Lung (tissue), 12 donors: Measurements from ENCODE around the gene PRKCB. TPM values are rescaled to one million over a fixed set of nuclear protein-coding genes. Genes with fewer than 3 reads are reported as not detected.

Source experiments
- ATAC-seq: fragments of 200-7000 bp; cut with Tn5 transposase; one replicate; pipeline ENCODE4 v1.9.1; 2020; ENCODE audit warnings: moderate number of reproducible peaks; ENCODE audit not compliant: insufficient read depth, low FRiP score
- DNase-seq, 3 donors: peaks; one replicate each; pipeline ENCODE4 v3.0.0-alpha.2; 2013 to 2017
- H3K27ac ChIP-seq, 2 donors: one replicate each; pipeline ENCODE4 v1.5.1; 2013; ENCODE audit warnings: mild to moderate bottlenecking in 2 of 2, moderate library complexity in 2 of 2, control low read depth in 1 of 2, inconsistent platforms in 1 of 2, low read depth in 1 of 2, low read length in 1 of 2
- H3K27me3 ChIP-seq, 3 donors: one replicate each; pipeline ENCODE4 v1.5.1; 2013; ENCODE audit warnings: low read length in 2 of 3; ENCODE audit not compliant: control insufficient read depth in 3 of 3, insufficient read depth in 3 of 3
- H3K36me3 ChIP-seq, 4 donors: one replicate each; pipeline ENCODE4 v1.5.1; 2013; ENCODE audit warnings: low read length in 4 of 4, mild to moderate bottlenecking in 1 of 4, moderate library complexity in 1 of 4; ENCODE audit not compliant: control insufficient read depth in 4 of 4, insufficient read depth in 4 of 4
- H3K4me1 ChIP-seq, 5 donors: one replicate each; pipeline ENCODE4 v1.5.1; 2013; ENCODE audit warnings: low read length in 5 of 5, mild to moderate bottlenecking in 2 of 5, moderate library complexity in 1 of 5; ENCODE audit not compliant: control insufficient read depth in 5 of 5, insufficient read depth in 5 of 5
- H3K4me3 ChIP-seq: one replicate; pipeline ENCODE4 v1.5.1; 2013; ENCODE audit warnings: mild to moderate bottlenecking, control low read depth, moderate library complexity
- H3K9ac ChIP-seq, 2 donors: one replicate each; pipeline ENCODE4 v1.5.1; 2013; ENCODE audit warnings: low read length in 2 of 2, control low read depth in 1 of 2; ENCODE audit not compliant: insufficient read depth in 1 of 2
- H3K9me3 ChIP-seq, 4 donors: one replicate each; pipeline ENCODE4 v1.5.1; 2013; ENCODE audit warnings: low read length in 3 of 4, mild to moderate bottlenecking in 1 of 4, moderate library complexity in 1 of 4; ENCODE audit not compliant: control insufficient read depth in 4 of 4, insufficient read depth in 3 of 4
- CTCF ChIP-seq: IDR thresholded peaks from 2 replicates; pipeline ENCODE4 v1.5.1; 2012; ENCODE audit warnings: mild to moderate bottlenecking; ENCODE audit errors: control extremely low read depth, extremely low read depth
- WGBS, 2 donors: extraction: QIAGEN DNeasy Blood & Tissue Kit; methylation state at CpG; one replicate each; pipeline ENCODE4 v1.1.7; 2013; 5-methylcytosine and 5-hydroxymethylcytosine counted together
- polyA plus RNA-seq, 2 donors: library from polyadenylated mRNA; stranded (reverse); fragments of 200-250 nt; gene quantifications; one replicate each; pipeline ENCODE4 v1.2.1, GENCODE V29; 2013
- total RNA-seq, 2 donors: library from RNA; depleted of rRNA in 1 of 2; stranded (reverse); fragments of >200 nt in 1 of 2; gene quantifications; one replicate each; pipeline ENCODE4 v1.2.1, GENCODE V29; 2014 to 2021
- donor health status: control.
- donor health status: control.
- donor health status: Bipolar disorder and iron deficiency.
- donor health status: healthy.
- donor health status: DM: yes; HTN: yes; CAD: no.

Gene PRKCB
- total and polyA plus RNA-seq, 4 donors, result 2.5 to 46.4 (median 21.8) TPM

- Histone ChIP-seq H3K27me3 (no peaks in the 10 kb centered on the region), H3K4me3 (no peak overlapping the region), H3K9me3 (peaks cover 0 to 7% (median 0%) of the 10 kb centered on the region in 4 donors), H3K9ac (no peak overlapping the region), H3K36me3 (peaks cover 0 to 19% (median 7%) of the 10 kb centered on the region in 4 donors), H3K4me1 (peaks cover 0 to 10% (median 0%) of the 10 kb centered on the region in 5 donors), H3K27ac (no peak overlapping the region)
- WGBS, 2 donors, result 66 to 76% methylated on average over 1 of the region's 1 CpG
- no peak for ATAC-seq
- TF ChIP-seq CTCF, result no peak
- no peak for DNase-seq
These were observed 200.3 kb downstream of the PRKCB start for GRCh38 chr16:24036038-24036543.

- Histone ChIP-seq H3K27me3 (no peaks in the 10 kb centered on the region), H3K9ac (no peak overlapping the region), H3K27ac (no peak overlapping the region), H3K9me3 (peaks cover 0 to 7% (median 0%) of the 10 kb centered on the region in 4 donors), H3K4me3 (no peak overlapping the region), H3K36me3 (peaks cover 0 to 19% (median 7%) of the 10 kb centered on the region in 4 donors), H3K4me1 (peaks cover 0 to 10% (median 0%) of the 10 kb centered on the region in 5 donors)
- DNase-seq, result peak; percentile 66 to 79 (median 73)
- no peak for ATAC-seq
- WGBS, 2 donors, result 20 to 29% methylated on average over 8 of the region's 8 CpGs
- TF ChIP-seq CTCF, result peak; percentile 40
These were observed 200.8 kb downstream of the PRKCB start for GRCh38 chr16:24036614-24037013.

GRCh38 chr16:24037335-24037734 is 201.6 kb downstream of the PRKCB start:
- Histone ChIP-seq H3K27ac (no peak overlapping the region), H3K4me3 (no peak overlapping the region), H3K9ac (no peak overlapping the region), H3K27me3 (no peaks in the 10 kb centered on the region), H3K4me1 (peaks cover 0 to 10% (median 0%) of the 10 kb centered on the region in 5 donors), H3K9me3 (peaks cover 0 to 7% (median 0%) of the 10 kb centered on the region in 4 donors), H3K36me3 (peaks cover 0 to 14% (median 7%) of the 10 kb centered on the region in 4 donors)
- no peak for TF ChIP-seq CTCF
- no peak for ATAC-seq
- no peak for DNase-seq
- 76 to 80% methylated on average over 3 of the region's 3 CpGs for WGBS, 2 donors
